Parathyroid adenoma (tissue), 2 donors: ENCODE measurements around the gene INPP5K.

Experiments
- H2AFZ ChIP-seq: fragments of 300-600 bp; sonication (generic); one replicate; pipeline ENCODE4 v1.7.0; 2017; ENCODE audit warnings: antibody characterized with exemption, mild to moderate bottlenecking
- H3K27ac ChIP-seq: fragments of 300-600 bp; sonication (generic); one replicate; pipeline ENCODE4 v1.7.0; 2017
- H3K27me3 ChIP-seq: fragments of 300-600 bp; sonication (generic); one replicate; pipeline ENCODE4 v1.7.0; 2017; ENCODE audit warnings: low read length; ENCODE audit not compliant: control insufficient read depth, insufficient read depth
- H3K36me3 ChIP-seq: fragments of 300-600 bp; sonication (generic); one replicate; pipeline ENCODE4 v1.7.0; 2017; ENCODE audit warnings: low read length; ENCODE audit not compliant: control insufficient read depth, insufficient read depth
- H3K4me1 ChIP-seq: fragments of 300-600 bp; sonication (generic); one replicate; pipeline ENCODE4 v1.7.0; 2017; ENCODE audit warnings: control low read depth
- H3K4me2 ChIP-seq: fragments of 300-600 bp; sonication (generic); one replicate; pipeline ENCODE4 v1.7.0; 2017; ENCODE audit warnings: low read length
- H3K4me3 ChIP-seq: fragments of 300-600 bp; sonication (generic); one replicate; pipeline ENCODE4 v1.7.0; 2017; ENCODE audit warnings: low read depth, low read length
- H3K79me2 ChIP-seq: fragments of 300-600 bp; sonication (generic); one replicate; pipeline ENCODE4 v1.7.0; 2017; ENCODE audit warnings: control low read depth
- H3K9ac ChIP-seq: fragments of 300-600 bp; sonication (generic); one replicate; pipeline ENCODE4 v1.7.0; 2017; ENCODE audit warnings: mild to moderate bottlenecking
- H3K9me3 ChIP-seq: fragments of 300-600 bp; sonication (generic); one replicate; pipeline ENCODE4 v1.7.0; 2017; ENCODE audit warnings: low read length; ENCODE audit not compliant: control insufficient read depth
- CTCF ChIP-seq: fragments of 300-600 bp; sonication (generic); IDR thresholded peaks from one replicate; pipeline ENCODE4 v1.7.0; 2017; ENCODE audit warnings: antibody characterized with exemption, mild to moderate bottlenecking
- donor health status: primary hyperparathyroidism.

INPP5K gene

GRCh38 chr17:1558401-1558800, 42.0 kb upstream of the INPP5K start:
- TF ChIP-seq CTCF: no peak
- Histone ChIP-seq H3K9me3 (no peaks in the 10 kb centered on the region), H2AFZ (no peak overlapping the region), H3K36me3 (no peaks in the 10 kb centered on the region), H3K27me3 (no peaks in the 10 kb centered on the region), H3K4me2 (no peak overlapping the region), H3K4me3 (no peak overlapping the region), H3K79me2 (peaks cover 56% of the 10 kb centered on the region), H3K9ac (no peak overlapping the region), H3K27ac (no peak overlapping the region), H3K4me1 (peaks cover 10% of the 10 kb centered on the region)

GRCh38 chr17:1557355-1558095, 41.1 kb upstream of the INPP5K start:
- Histone ChIP-seq H3K9me3 (no peaks in the 10 kb centered on the region), H2AFZ (no peak overlapping the region), H3K4me1 (peaks cover 10% of the 10 kb centered on the region), H3K9ac (no peak overlapping the region), H3K4me2 (no peak overlapping the region), H3K27me3 (no peaks in the 10 kb centered on the region), H3K36me3 (no peaks in the 10 kb centered on the region), H3K79me2 (peaks cover 62% of the 10 kb centered on the region), H3K4me3 (no peak overlapping the region), H3K27ac (no peak overlapping the region)
- no peak for TF ChIP-seq CTCF

- Histone ChIP-seq H3K36me3 (no peaks in the 10 kb centered on the region), H3K79me2 (peaks cover 51% of the 10 kb centered on the region), H3K4me2 (peak overlapping the region; percentile 28), H3K27ac (no peak overlapping the region), H2AFZ (no peak overlapping the region), H3K9ac (no peak overlapping the region), H3K4me3 (peak overlapping the region; percentile 1), H3K9me3 (no peaks in the 10 kb centered on the region), H3K27me3 (no peaks in the 10 kb centered on the region), H3K4me1 (peaks cover 10% of the 10 kb centered on the region)
- TF ChIP-seq CTCF: no peak
Measured at GRCh38 chr17:1555651-1556471, 39.4 kb upstream of the INPP5K start.

- H3K4me2 ChIP-seq: peak overlapping the region; percentile 28
- H3K9me3 ChIP-seq: no peaks in the 10 kb centered on the region
- H2AFZ ChIP-seq: no peak overlapping the region
- no peak overlapping the region for H3K9ac ChIP-seq
- H3K4me1 ChIP-seq: peaks cover 10% of the 10 kb centered on the region
- H3K4me3 ChIP-seq: peak overlapping the region; percentile 1
- no peaks in the 10 kb centered on the region for H3K36me3 ChIP-seq
- H3K27ac ChIP-seq: no peak overlapping the region
- peaks cover 44% of the 10 kb centered on the region for H3K79me2 ChIP-seq
- H3K27me3 ChIP-seq: no peaks in the 10 kb centered on the region
- no peak for TF ChIP-seq CTCF
Measured at GRCh38 chr17:1554751-1555540, 38.5 kb upstream of the INPP5K start.
